ENCODE data around the gene KRTAP2-4. TPM values are rescaled to one million over a fixed set of nuclear protein-coding genes. Genes with fewer than 3 reads are reported as not detected.
"Not testable (repeated sequence)": the region's sequence is repeated elsewhere in the genome, so short reads cannot be mapped to it uniquely, and the experiment has no call there.

KRTAP2-4 gene
- polyA plus RNA-seq, 3 donors: not detected

DNA sequence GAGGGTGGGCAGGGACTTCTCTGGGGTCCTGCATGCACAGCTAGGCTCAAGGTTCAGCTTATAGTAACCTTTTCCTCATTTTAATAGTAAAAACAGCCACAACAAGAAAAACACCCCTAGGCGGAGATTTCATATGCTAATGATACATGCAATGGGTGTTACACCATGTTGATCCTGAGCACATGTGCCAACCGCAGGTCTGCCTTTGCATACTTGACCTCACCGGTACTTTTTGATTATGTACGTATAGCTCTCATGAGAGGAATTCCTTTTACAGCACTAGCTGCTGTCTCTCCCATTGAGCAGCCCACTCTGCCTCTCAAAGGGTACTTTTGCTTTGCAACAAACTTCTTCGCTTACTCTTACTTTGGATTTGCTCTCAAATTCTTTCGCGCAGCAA lies 30.4 kb upstream of the KRTAP2-4 start:
- Mint-ChIP-seq H3K4me3 (no peak overlapping the region), H3K9me3 (peaks cover 0 to 14% (median 7%) of the 10 kb centered on the region in 7 donors), H3K27me3 (ENCODE audit: low read depth in 3 of 3) (peaks cover 0 to 5% (median 0%) of the 10 kb centered on the region in 3 donors), H3K4me1 (peaks cover 5% of the 10 kb centered on the region), H3K27ac (no peak overlapping the region), H3K36me3 (no peaks in the 10 kb centered on the region)
- no peaks in the 10 kb centered on the region for H4K20me1 ChIP-seq (ENCODE audit: insufficient read depth, low read length)
- no peaks in the 10 kb centered on the region for H3K4me1 ChIP-seq (ENCODE audit: control insufficient read depth in 1 of 2, insufficient read depth in 2 of 2, low read length in 2 of 2)
- H2AFZ ChIP-seq (ENCODE audit: insufficient read depth, low read depth, low read length, poor library complexity, severe bottlenecking): no peak overlapping the region
- no peak overlapping the region for H3K4me2 ChIP-seq (replicated peaks; ENCODE audit: extremely low read depth, low read length, poor library complexity, severe bottlenecking)
- no peak overlapping the region for H3K9ac ChIP-seq (ENCODE audit: insufficient read depth, low read length, poor library complexity, severe bottlenecking)
- WGBS (ENCODE audit: insufficient coverage): 95% methylated on average over 4 of the region's 7 CpGs
- no peaks in the 10 kb centered on the region for H3K27me3 ChIP-seq (ENCODE audit: control insufficient read depth in 2 of 2, insufficient read depth in 2 of 2, low read length in 2 of 2)
- peaks cover 3 to 8% of the 10 kb centered on the region in 2 donors for H3K9me3 ChIP-seq (replicated peaks in 1 of 2; ENCODE audit: control insufficient read depth in 1 of 2, insufficient read depth in 1 of 2, low read length in 2 of 2)
- no peak overlapping the region for H3K4me3 ChIP-seq (replicated peaks in 1 of 3; ENCODE audit: low read depth in 2 of 3, low read length in 3 of 3)
- DNase-seq: no peak
- H3K36me3 ChIP-seq (replicated peaks in 1 of 2; ENCODE audit: control insufficient read depth in 1 of 2, insufficient read depth in 2 of 2, low read length in 2 of 2): no peaks in the 10 kb centered on the region
- TF ChIP-seq, protein P1, sequence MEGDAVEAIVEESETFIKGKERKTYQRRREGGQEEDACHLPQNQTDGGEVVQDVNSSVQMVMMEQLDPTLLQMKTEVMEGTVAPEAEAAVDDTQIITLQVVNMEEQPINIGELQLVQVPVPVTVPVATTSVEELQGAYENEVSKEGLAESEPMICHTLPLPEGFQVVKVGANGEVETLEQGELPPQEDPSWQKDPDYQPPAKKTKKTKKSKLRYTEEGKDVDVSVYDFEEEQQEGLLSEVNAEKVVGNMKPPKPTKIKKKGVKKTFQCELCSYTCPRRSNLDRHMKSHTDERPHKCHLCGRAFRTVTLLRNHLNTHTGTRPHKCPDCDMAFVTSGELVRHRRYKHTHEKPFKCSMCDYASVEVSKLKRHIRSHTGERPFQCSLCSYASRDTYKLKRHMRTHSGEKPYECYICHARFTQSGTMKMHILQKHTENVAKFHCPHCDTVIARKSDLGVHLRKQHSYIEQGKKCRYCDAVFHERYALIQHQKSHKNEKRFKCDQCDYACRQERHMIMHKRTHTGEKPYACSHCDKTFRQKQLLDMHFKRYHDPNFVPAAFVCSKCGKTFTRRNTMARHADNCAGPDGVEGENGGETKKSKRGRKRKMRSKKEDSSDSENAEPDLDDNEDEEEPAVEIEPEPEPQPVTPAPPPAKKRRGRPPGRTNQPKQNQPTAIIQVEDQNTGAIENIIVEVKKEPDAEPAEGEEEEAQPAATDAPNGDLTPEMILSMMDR (IDR thresholded peaks at IDR 0.05): no peak
- H3K27ac ChIP-seq (ENCODE audit: low read depth in 1 of 2, low read length in 2 of 2): no peak overlapping the region
- no peaks in the 10 kb centered on the region for H3K79me2 ChIP-seq (ENCODE audit: insufficient read depth, low read length)
- intact Hi-C loops (cut with micrococcal nuclease): no loop called here

DNA sequence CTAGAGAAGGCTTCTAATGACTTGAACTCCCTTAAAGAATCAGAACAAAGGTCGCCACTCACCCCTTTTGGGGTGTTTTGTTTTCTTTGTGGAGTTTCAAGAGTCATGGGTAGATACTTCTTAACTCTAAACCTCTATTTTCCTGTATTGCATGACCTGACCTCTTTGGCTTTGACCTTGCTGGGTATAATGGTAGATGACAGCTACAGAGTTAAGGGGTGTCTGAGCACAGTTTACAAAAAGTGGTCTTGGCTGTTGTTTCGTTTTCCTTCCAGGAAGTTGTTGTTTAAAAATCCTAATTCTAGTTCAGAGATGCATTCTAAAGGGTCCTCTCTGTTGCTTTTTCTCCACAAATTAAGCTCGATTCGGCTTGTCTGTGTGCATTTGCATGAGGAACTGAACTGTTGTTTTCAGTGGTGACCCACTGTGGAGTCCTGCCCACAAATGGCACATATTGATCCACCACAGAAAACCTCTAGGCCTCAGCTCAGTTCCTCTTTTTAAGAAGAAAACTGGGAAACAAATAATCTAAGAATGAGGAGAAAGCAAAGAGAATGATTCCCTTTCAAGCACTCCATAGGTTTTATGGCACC lies 23.2 kb upstream of the KRTAP2-4 start:
- H4K20me1 ChIP-seq (ENCODE audit: insufficient read depth, low read length); H3K27me3 ChIP-seq (ENCODE audit: control insufficient read depth in 2 of 2, insufficient read depth in 2 of 2, low read length in 2 of 2); H3K4me2 ChIP-seq (replicated peaks; ENCODE audit: extremely low read depth, low read length, poor library complexity, severe bottlenecking); H2AFZ ChIP-seq (ENCODE audit: insufficient read depth, low read depth, low read length, poor library complexity, severe bottlenecking); H3K4me1 ChIP-seq (ENCODE audit: control insufficient read depth in 1 of 2, insufficient read depth in 2 of 2, low read length in 2 of 2); H3K9ac ChIP-seq (ENCODE audit: insufficient read depth, low read length, poor library complexity, severe bottlenecking); H3K9me3 ChIP-seq (replicated peaks in 1 of 2; ENCODE audit: control insufficient read depth in 1 of 2, insufficient read depth in 1 of 2, low read length in 2 of 2); H3K4me3 Mint-ChIP-seq; H3K27ac ChIP-seq (ENCODE audit: low read depth in 1 of 2, low read length in 2 of 2); H3K4me3 ChIP-seq (replicated peaks in 1 of 3; ENCODE audit: low read depth in 2 of 3, low read length in 3 of 3); H3K27ac Mint-ChIP-seq; intact Hi-C loops (cut with micrococcal nuclease); H3K4me1 Mint-ChIP-seq; H3K79me2 ChIP-seq (ENCODE audit: insufficient read depth, low read length); H3K36me3 Mint-ChIP-seq; H3K36me3 ChIP-seq (replicated peaks in 1 of 2; ENCODE audit: control insufficient read depth in 1 of 2, insufficient read depth in 2 of 2, low read length in 2 of 2); DNase-seq; H3K27me3 Mint-ChIP-seq (ENCODE audit: low read depth in 3 of 3): not testable (repeated sequence)
- H3K9me3 Mint-ChIP-seq: peaks cover 0 to 12% (median 7%) of the 10 kb centered on the region in 7 donors
- WGBS (ENCODE audit: insufficient coverage): no CpG with 5 or more reads among the region's 4 CpGs

DNA sequence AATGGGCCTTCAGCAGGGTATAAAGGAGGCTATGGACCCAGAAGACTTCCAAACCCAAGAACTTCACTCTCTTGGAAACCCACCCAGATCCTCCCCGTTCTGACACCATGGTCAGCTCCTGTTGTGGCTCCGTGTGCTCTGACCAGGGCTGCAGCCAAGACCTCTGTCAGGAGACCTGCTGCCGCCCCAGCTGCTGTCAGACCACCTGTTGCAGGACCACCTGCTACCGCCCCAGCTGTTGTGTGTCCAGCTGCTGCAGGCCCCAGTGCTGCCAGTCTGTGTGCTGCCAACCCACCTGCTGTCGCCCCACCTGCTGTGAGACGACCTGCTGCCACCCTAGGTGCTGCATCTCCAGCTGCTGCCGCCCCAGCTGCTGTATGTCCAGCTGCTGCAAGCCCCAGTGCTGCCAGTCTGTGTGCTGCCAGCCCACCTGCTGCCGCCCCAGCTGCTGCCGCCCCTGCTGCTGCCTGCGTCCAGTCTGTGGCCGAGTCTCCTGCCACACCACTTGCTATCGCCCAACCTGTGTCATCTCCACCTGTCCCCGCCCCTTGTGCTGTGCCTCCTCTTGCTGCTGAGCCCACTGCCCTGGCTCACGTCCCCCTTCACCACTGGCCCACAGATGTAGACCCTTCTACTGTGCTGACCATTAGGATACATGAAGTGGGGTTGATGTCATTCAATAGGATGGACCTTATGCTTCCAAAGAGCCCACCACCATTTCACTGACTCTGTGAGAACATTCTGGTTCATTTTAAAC lies 18.6 kb upstream of the KRTAP2-4 start, which contains the start of gene KRTAP4-7:
Gene KRTAP4-7 (plus strand): TSS at position 51 of the 757 bp plus-strand sequence. CDS start 57 bp downstream, at position 108.
- H3K27me3 Mint-ChIP-seq (ENCODE audit: low read depth in 3 of 3); H3K9me3 ChIP-seq (replicated peaks in 1 of 2; ENCODE audit: control insufficient read depth in 1 of 2, insufficient read depth in 1 of 2, low read length in 2 of 2); H3K4me2 ChIP-seq (replicated peaks; ENCODE audit: extremely low read depth, low read length, poor library complexity, severe bottlenecking); intact Hi-C loops (cut with micrococcal nuclease); DNase-seq; H3K4me1 Mint-ChIP-seq; H3K27ac Mint-ChIP-seq; H3K4me3 ChIP-seq (replicated peaks in 1 of 3; ENCODE audit: low read depth in 2 of 3, low read length in 3 of 3); H3K79me2 ChIP-seq (ENCODE audit: insufficient read depth, low read length); H4K20me1 ChIP-seq (ENCODE audit: insufficient read depth, low read length); H3K27me3 ChIP-seq (ENCODE audit: control insufficient read depth in 2 of 2, insufficient read depth in 2 of 2, low read length in 2 of 2); H2AFZ ChIP-seq (ENCODE audit: insufficient read depth, low read depth, low read length, poor library complexity, severe bottlenecking); H3K27ac ChIP-seq (ENCODE audit: low read depth in 1 of 2, low read length in 2 of 2); H3K4me3 Mint-ChIP-seq; H3K9ac ChIP-seq (ENCODE audit: insufficient read depth, low read length, poor library complexity, severe bottlenecking); H3K36me3 Mint-ChIP-seq; H3K36me3 ChIP-seq (replicated peaks in 1 of 2; ENCODE audit: control insufficient read depth in 1 of 2, insufficient read depth in 2 of 2, low read length in 2 of 2); H3K4me1 ChIP-seq (ENCODE audit: control insufficient read depth in 1 of 2, insufficient read depth in 2 of 2, low read length in 2 of 2); H3K9me3 Mint-ChIP-seq: not testable (repeated sequence)
- 90% methylated on average over 9 of the region's 14 CpGs for WGBS (ENCODE audit: insufficient coverage)

DNA sequence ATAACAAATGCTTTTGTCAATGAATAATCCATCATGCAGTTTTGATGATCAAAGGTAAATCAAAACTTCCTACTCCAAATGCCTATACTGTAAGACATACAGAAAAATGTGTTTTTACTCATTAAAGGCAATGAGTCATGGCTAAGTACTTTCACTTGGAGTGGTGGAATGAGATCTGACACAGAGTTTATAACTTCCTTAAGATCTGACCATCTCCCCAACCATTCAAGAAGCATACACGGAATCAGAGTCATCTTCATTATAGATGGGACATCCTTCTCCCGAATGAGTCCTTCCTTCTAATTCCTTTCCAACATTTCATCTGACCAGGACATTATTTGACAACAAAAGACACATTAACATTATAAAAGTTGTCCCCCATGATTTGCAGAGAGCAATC lies 17.7 kb upstream of the KRTAP2-4 start:
- H4K20me1 ChIP-seq (ENCODE audit: insufficient read depth, low read length); H3K9ac ChIP-seq (ENCODE audit: insufficient read depth, low read length, poor library complexity, severe bottlenecking); H2AFZ ChIP-seq (ENCODE audit: insufficient read depth, low read depth, low read length, poor library complexity, severe bottlenecking); H3K36me3 ChIP-seq (replicated peaks in 1 of 2; ENCODE audit: control insufficient read depth in 1 of 2, insufficient read depth in 2 of 2, low read length in 2 of 2); H3K79me2 ChIP-seq (ENCODE audit: insufficient read depth, low read length); H3K4me3 Mint-ChIP-seq; intact Hi-C loops (cut with micrococcal nuclease); DNase-seq; H3K27ac Mint-ChIP-seq; H3K4me3 ChIP-seq (replicated peaks in 1 of 3; ENCODE audit: low read depth in 2 of 3, low read length in 3 of 3); H3K4me1 Mint-ChIP-seq; H3K4me1 ChIP-seq (ENCODE audit: control insufficient read depth in 1 of 2, insufficient read depth in 2 of 2, low read length in 2 of 2); H3K27me3 ChIP-seq (ENCODE audit: control insufficient read depth in 2 of 2, insufficient read depth in 2 of 2, low read length in 2 of 2); H3K27ac ChIP-seq (ENCODE audit: low read depth in 1 of 2, low read length in 2 of 2); H3K27me3 Mint-ChIP-seq (ENCODE audit: low read depth in 3 of 3); H3K4me2 ChIP-seq (replicated peaks; ENCODE audit: extremely low read depth, low read length, poor library complexity, severe bottlenecking); H3K36me3 Mint-ChIP-seq; H3K9me3 Mint-ChIP-seq; H3K9me3 ChIP-seq (replicated peaks in 1 of 2; ENCODE audit: control insufficient read depth in 1 of 2, insufficient read depth in 1 of 2, low read length in 2 of 2): not testable (repeated sequence)
- no CpG with 5 or more reads among the region's 2 CpGs for WGBS (ENCODE audit: insufficient coverage)
